Activated naive CD4-positive, alpha-beta T cell treated with anti-CD3 and anti-CD28 coated beads, Interleukin-2, amount 50 U/mL, for 16 hours (primary cell): ENCODE results near the gene SLC25A13.
"Not testable (repeated sequence)": the region's sequence is repeated elsewhere in the genome, so short reads cannot be mapped to it uniquely, and the experiment has no call there.

Experiments used
- DNase-seq: peaks from one replicate; pipeline ENCODE4 v3.0.0-alpha.2; 2020

The SLC25A13 gene

GRCh38 chr7:96189129-96189820 lies 132.6 kb downstream of the SLC25A13 start:
- no peak for DNase-seq

GRCh38 chr7:96188591-96188991 lies 133.3 kb downstream of the SLC25A13 start:
- DNase-seq: no peak

GRCh38 chr7:96188174-96188581 lies 133.7 kb downstream of the SLC25A13 start:
- DNase-seq: no peak

- no peak for DNase-seq
Measured at GRCh38 chr7:96187735-96188134, 134.2 kb downstream of the SLC25A13 start.

GRCh38 chr7:96184783-96185182 lies 137.1 kb downstream of the SLC25A13 start:
- no peak for DNase-seq

- no peak for DNase-seq
Measured at GRCh38 chr7:96183163-96183670, 138.7 kb downstream of the SLC25A13 start.

- DNase-seq: no peak
Measured at GRCh38 chr7:96182424-96183158, 139.3 kb downstream of the SLC25A13 start.

- DNase-seq: no peak
Measured at GRCh38 chr7:96181174-96181573, 140.7 kb downstream of the SLC25A13 start.

- DNase-seq: no peak
Measured at GRCh38 chr7:96179837-96180236, 142.1 kb downstream of the SLC25A13 start.

- DNase-seq: no peak
Measured at GRCh38 chr7:96179341-96179740, 142.6 kb downstream of the SLC25A13 start.

GRCh38 chr7:96178581-96178980 lies 143.3 kb downstream of the SLC25A13 start:
- DNase-seq: no peak

GRCh38 chr7:96177353-96177752 lies 144.5 kb downstream of the SLC25A13 start:
- DNase-seq: no peak

- DNase-seq: no peak
Measured at GRCh38 chr7:96174812-96175211, 147.1 kb downstream of the SLC25A13 start.

GRCh38 chr7:96173781-96174180 lies 148.1 kb downstream of the SLC25A13 start:
- no peak for DNase-seq

- no peak for DNase-seq
Measured at GRCh38 chr7:96169439-96169838, 152.5 kb downstream of the SLC25A13 start.

GRCh38 chr7:96167424-96167823 lies 154.5 kb downstream of the SLC25A13 start:
- no peak for DNase-seq

- DNase-seq: no peak
Measured at GRCh38 chr7:96161897-96162296, 160.0 kb downstream of the SLC25A13 start.

GRCh38 chr7:96157856-96158255 lies 164.0 kb downstream of the SLC25A13 start:
- DNase-seq: no peak

- DNase-seq: not testable (repeated sequence)
Measured at GRCh38 chr7:96154506-96154905, 167.4 kb downstream of the SLC25A13 start.

GRCh38 chr7:96152706-96153105 lies 169.2 kb downstream of the SLC25A13 start:
- no peak for DNase-seq

- DNase-seq: no peak
Measured at GRCh38 chr7:96151889-96152288, 170.0 kb downstream of the SLC25A13 start.

GRCh38 chr7:96144260-96144526 lies 177.7 kb downstream of the SLC25A13 start:
- no peak for DNase-seq

GRCh38 chr7:96143495-96144259 lies 178.2 kb downstream of the SLC25A13 start:
- no peak for DNase-seq
